Endothelial cell of umbilical vein (primary cell): ENCODE measurements around the gene RPL3. TPM values are rescaled to one million over a fixed set of nuclear protein-coding genes. Genes with fewer than 3 reads are reported as not detected.

Source experiments
- BruUV-seq: library from RNA; stranded (reverse); fragments of 400-500 nt; replicated peaks from 2 replicates; lab custom pipeline; 2021; lab: Mats Ljungman, UMichigan
- CTCF ChIA-PET: fragments of 300-600, 350-600 bp; sonication (Branson Sonifier 250); formaldehyde crosslinking; loops from one replicate; lab custom pipeline; 2021; ENCODE audit warnings: antibody characterized with exemption, inconsistent platforms; lab: Charles Lee
- POLR2A ChIA-PET: fragments of 300-600, 350-600 bp; sonication (Branson Sonifier 250); formaldehyde crosslinking; loops from one replicate; lab custom pipeline; 2021; ENCODE audit warnings: antibody characterized with exemption, inconsistent platforms; lab: Charles Lee
- DNase-seq: peaks from one replicate; pipeline ENCODE4 v3.0.0-alpha.2; 2011; ENCODE audit warnings: low read depth, low spot score
- FAIRE-seq: peaks from 2 replicates; lab custom pipeline; 2011; peaks lifted over from hg19 to GRCh38; lab: Jason Lieb, UNC
- H2AFZ ChIP-seq: 2 replicates; pipeline ENCODE4 v1.6.0; 2012; ENCODE audit warnings: low read depth, low read length, control low read depth, inconsistent platforms
- H3K27ac ChIP-seq: 2 replicates; pipeline ENCODE4 v1.5.1; 2011; ENCODE audit warnings: low read depth, mild to moderate bottlenecking, control low read depth, low read length, moderate library complexity; ENCODE audit not compliant: insufficient read depth
- H3K27me3 ChIP-seq, 2 experiments: 2 replicates each; pipeline versions ENCODE4 v1.6.0 to v1.6.1; 2011; ENCODE audit warnings: low read length in 2 of 2, mixed read lengths in 1 of 2; ENCODE audit not compliant: control insufficient read depth in 2 of 2, insufficient read depth in 2 of 2
- H3K36me3 ChIP-seq, 2 experiments: 2 replicates in 1 of 2; 3 replicates in 1 of 2; pipeline ENCODE4 v1.5.1; 2011; ENCODE audit warnings: low read length in 2 of 2, mild to moderate bottlenecking in 1 of 2, moderate library complexity in 1 of 2; ENCODE audit not compliant: control insufficient read depth in 2 of 2, insufficient read depth in 2 of 2; ENCODE audit errors: extremely low read depth in 1 of 2
- H3K4me1 ChIP-seq: 3 replicates; pipeline ENCODE4 v1.5.1; 2011; ENCODE audit warnings: mild to moderate bottlenecking, low read length; ENCODE audit not compliant: control insufficient read depth, insufficient read depth; ENCODE audit errors: extremely low read depth
- H3K4me2 ChIP-seq: 2 replicates; pipeline ENCODE4 v1.6.1; 2011; ENCODE audit warnings: low read length, control low read depth, mixed read lengths; ENCODE audit not compliant: insufficient read depth
- H3K4me3 ChIP-seq, 3 experiments: fragments of 200-600 bp in 1 of 3; sonication (generic), shearing (Covaris generic) in 1 of 3; replicated peaks in 1 of 3; 2 replicates each; pipeline ENCODE4 v1.5.1; 2011 to 2016; ENCODE audit warnings: control low read depth in 3 of 3, low read length in 3 of 3, mild to moderate bottlenecking in 2 of 3, inconsistent platforms in 1 of 3, low read depth in 1 of 3, moderate library complexity in 1 of 3; ENCODE audit not compliant: insufficient read depth in 1 of 3
- H3K79me2 ChIP-seq: 2 replicates; pipeline ENCODE4 v1.6.0; 2012; ENCODE audit warnings: low read length, inconsistent platforms; ENCODE audit not compliant: control insufficient read depth, insufficient read depth
- H3K9ac ChIP-seq: replicated peaks from 2 replicates; pipeline ENCODE3; 2011; ENCODE audit warnings: low read length, control low read depth; ENCODE audit not compliant: insufficient read depth; ENCODE audit errors: extremely low read depth
- H3K9me1 ChIP-seq: replicated peaks from 3 replicates; pipeline ENCODE4 v1.6.0; 2011; ENCODE audit warnings: mild to moderate bottlenecking, low read length; ENCODE audit not compliant: control insufficient read depth, insufficient read depth; ENCODE audit errors: extremely low read depth
- H3K9me3 ChIP-seq: replicated peaks from 2 replicates; pipeline ENCODE4 v1.5.1; 2012; ENCODE audit warnings: low read length, inconsistent platforms; ENCODE audit not compliant: control insufficient read depth, insufficient read depth
- H4K20me1 ChIP-seq: replicated peaks from 2 replicates; pipeline ENCODE3; 2011; ENCODE audit warnings: mild to moderate bottlenecking, low read length; ENCODE audit not compliant: control insufficient read depth, insufficient read depth; ENCODE audit errors: extremely low read depth
- EZH2 ChIP-seq: IDR thresholded peaks from 2 replicates; pipeline ENCODE4 v1.6.1; 2012; ENCODE audit warnings: borderline replicate concordance, low read depth, mild to moderate bottlenecking, moderate library complexity, low read length, inconsistent platforms; ENCODE audit not compliant: severe bottlenecking
- FOS ChIP-seq: IDR thresholded peaks from 2 replicates; pipeline ENCODE4 v1.6.1; 2011; ENCODE audit warnings: mild to moderate bottlenecking, low read length, moderate library complexity, borderline replicate concordance; ENCODE audit not compliant: insufficient read depth
- GATA2 ChIP-seq: IDR thresholded peaks from 2 replicates; pipeline ENCODE4 v1.7.0; 2011; ENCODE audit warnings: low read depth, mild to moderate bottlenecking, moderate library complexity, mixed read lengths, low read length; ENCODE audit not compliant: insufficient read length, insufficient read depth
- JUN ChIP-seq: IDR thresholded peaks from 2 replicates; pipeline ENCODE4 v1.6.1; 2011; ENCODE audit warnings: borderline replicate concordance, low read depth; ENCODE audit not compliant: insufficient read length, insufficient read depth
- MYC ChIP-seq: IDR thresholded peaks from one replicate; pipeline ENCODE4 v1.6.1; 2011; ENCODE audit warnings: mild to moderate bottlenecking, low read depth, low read length
- POLR2A ChIP-seq: IDR thresholded peaks from 2 replicates; pipeline ENCODE4 v1.6.1; 2012; ENCODE audit warnings: low read depth, mild to moderate bottlenecking, control low read depth, low read length
- POLR2AphosphoS5 ChIP-seq: IDR thresholded peaks from 2 replicates; pipeline ENCODE4 v1.6.1; 2012; ENCODE audit warnings: low read depth, mild to moderate bottlenecking, control low read depth, low read length, moderate library complexity; ENCODE audit not compliant: insufficient read depth
- dilution Hi-C: fragments of 300-500 bp; cut with MboI; formaldehyde crosslinking; loops from one replicate; pipeline ENCODE4 v1.15.0; 2019; ENCODE audit warnings: low sequenced_read_pairs; ENCODE audit not compliant: extremely low pct_ligation_motif_present
- intact Hi-C: fragments of 100-400 bp; cut with micrococcal nuclease; formaldehyde crosslinking; loops from one replicate; pipeline ENCODE4 v1.10.0; 2022
- polyA plus RNA-seq, 4 experiments: library from polyadenylated mRNA; depleted of rRNA in 3 of 4; stranded (reverse) in 3 of 4; unstranded in 1 of 4; fragments of >200 nt; gene quantifications; 2 replicates each; pipeline versions ENCODE4 v1.2.1 to v1.2.3, GENCODE V29; 2011 to 2012; ENCODE audit warnings: missing spikeins in 1 of 4
- total RNA-seq: library from RNA; stranded (reverse); gene quantifications from 2 replicates; pipeline ENCODE4 v1.2.3, GENCODE V29; 2021
- TF ChIP-seq, protein P1 (sequence below): IDR thresholded peaks from 2 replicates; pipeline ENCODE4 v1.6.1; 2011; ENCODE audit not compliant: insufficient read depth, insufficient read length
- TF ChIP-seq, protein P2 (sequence below), 2 donors: IDR thresholded peaks; 1 replicate in 1 of 2; 2 replicates in 1 of 2; pipeline ENCODE4 v1.5.1; 2011; ENCODE audit warnings: low read length in 2 of 2, mild to moderate bottlenecking in 2 of 2, moderate library complexity in 2 of 2, control low read depth in 1 of 2, inconsistent platforms in 1 of 2, low read depth in 1 of 2; ENCODE audit not compliant: insufficient read depth in 1 of 2; ENCODE audit errors: extremely low read depth in 1 of 2

RPL3 gene
- total and polyA plus RNA-seq, 2 donors (not counting 3 experiments of a cell fraction or from before 2014, with no cell fraction given): 1,954 to 4,065 TPM

DNA sequence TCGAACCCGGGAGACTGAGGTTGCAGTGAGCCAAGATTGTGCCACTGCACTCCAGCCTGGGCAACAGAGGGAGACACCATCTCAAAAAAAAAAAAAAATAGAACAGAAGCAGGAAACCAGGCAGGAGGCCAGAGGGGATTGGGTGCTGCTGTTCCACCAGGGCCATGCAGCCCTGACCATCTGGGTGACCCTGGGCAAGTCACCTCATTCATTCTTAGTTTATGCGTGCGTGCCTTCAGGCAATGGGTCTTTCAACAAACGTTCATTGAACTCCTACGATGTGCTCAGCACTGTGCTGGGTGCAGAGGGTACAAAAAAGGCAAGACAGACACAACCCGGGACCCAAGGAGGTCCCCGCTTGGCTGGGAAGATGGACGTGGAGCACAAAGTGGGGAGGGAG, 18.3 kb downstream of the RPL3 start:
- FAIRE-seq: no peak
- H3K9ac ChIP-seq: no peak overlapping the region
- CTCF ChIA-PET: interaction anchor here (2.9 kb wide), 1 partner anchor 10 kb away, joined by 10 read pairs; no protein-coding TSS in a partner anchor
- no peaks in the 10 kb centered on the region for H3K36me3 ChIP-seq
- no peaks in the 10 kb centered on the region for H3K27me3 ChIP-seq
- H3K27ac ChIP-seq: no peak overlapping the region
- no peak for TF ChIP-seq GATA2
- TF ChIP-seq JUN: no peak
- TF ChIP-seq EZH2: no peak
- TF ChIP-seq, protein P1, sequence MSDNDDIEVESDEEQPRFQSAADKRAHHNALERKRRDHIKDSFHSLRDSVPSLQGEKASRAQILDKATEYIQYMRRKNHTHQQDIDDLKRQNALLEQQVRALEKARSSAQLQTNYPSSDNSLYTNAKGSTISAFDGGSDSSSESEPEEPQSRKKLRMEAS: no peak
- no peak for TF ChIP-seq FOS
- no peak for TF ChIP-seq POLR2A
- no peak for TF ChIP-seq MYC
- intact Hi-C loops (no loop called here), dilution Hi-C loops (no loop called here)
- H3K4me1 ChIP-seq: peaks cover 10% of the 10 kb centered on the region
- H3K9me3 ChIP-seq: no peaks in the 10 kb centered on the region
- no peak overlapping the region for H2AFZ ChIP-seq
- H3K9me1 ChIP-seq: no peaks in the 10 kb centered on the region
- no peaks in the 10 kb centered on the region for H4K20me1 ChIP-seq
- no peaks in the 10 kb centered on the region for H3K79me2 ChIP-seq
- no peak overlapping the region for H3K4me2 ChIP-seq
- H3K4me3 ChIP-seq: no peak overlapping the region
- POLR2A ChIA-PET: no interaction called here
- no TSS peak for BruUV-seq
- no peak for DNase-seq

DNA sequence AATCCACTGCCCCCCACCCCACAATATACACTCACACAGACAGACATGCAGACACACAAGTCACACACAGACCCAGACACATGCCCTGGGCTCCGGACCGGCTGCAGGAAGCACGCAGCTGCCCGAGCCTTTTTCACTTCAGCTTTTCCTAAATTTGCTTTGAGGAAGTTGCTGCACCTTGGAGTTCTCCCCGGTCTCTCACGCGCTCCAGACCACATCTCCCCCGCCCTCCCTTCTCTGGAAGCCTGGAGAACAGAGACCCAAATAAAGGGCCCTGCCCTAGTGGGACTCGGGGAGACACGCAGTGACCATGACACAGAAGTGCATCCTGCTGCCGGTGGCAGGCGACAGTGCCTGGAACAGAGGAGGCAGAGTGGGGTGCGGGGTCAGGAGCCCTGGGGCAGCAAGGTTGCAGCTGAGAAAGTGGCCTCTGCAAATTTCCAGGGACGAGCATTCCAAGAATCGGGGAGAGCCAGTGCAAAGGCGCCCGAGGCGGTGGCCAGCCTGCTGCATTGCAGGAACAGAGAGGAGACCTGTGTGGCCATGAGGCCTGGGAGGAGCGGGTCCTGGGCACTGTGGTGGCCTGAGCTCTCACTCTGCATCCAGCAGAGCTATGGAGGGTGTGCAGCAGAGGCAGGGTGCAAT, 19.1 kb downstream of the RPL3 start:
- H2AFZ ChIP-seq: no peak overlapping the region
- no peaks in the 10 kb centered on the region for H3K36me3 ChIP-seq
- H3K9ac ChIP-seq: no peak overlapping the region
- no peaks in the 10 kb centered on the region for H4K20me1 ChIP-seq
- peaks cover 10% of the 10 kb centered on the region for H3K4me1 ChIP-seq
- dilution Hi-C loops (no loop called here), intact Hi-C loops (no loop called here)
- no peaks in the 10 kb centered on the region for H3K79me2 ChIP-seq
- no peak overlapping the region for H3K4me3 ChIP-seq
- CTCF ChIA-PET: interaction anchor here (2.9 kb wide), 1 partner anchor 9 kb away, joined by 10 read pairs; no protein-coding TSS in a partner anchor
- FAIRE-seq (no peak), DNase-seq (no peak)
- no peak overlapping the region for H3K4me2 ChIP-seq
- H3K9me3 ChIP-seq: no peaks in the 10 kb centered on the region
- no peaks in the 10 kb centered on the region for H3K27me3 ChIP-seq
- no peak overlapping the region for H3K27ac ChIP-seq
- no TSS peak for BruUV-seq
- POLR2A ChIA-PET: no interaction called here
- H3K9me1 ChIP-seq: no peaks in the 10 kb centered on the region
- TF ChIP-seq POLR2AphosphoS5 (no peak), JUN (no peak), EZH2 (no peak), FOS (no peak), MYC (no peak), GATA2 (no peak), POLR2A (no peak)
- TF ChIP-seq, protein P1: no peak
- TF ChIP-seq, protein P2, sequence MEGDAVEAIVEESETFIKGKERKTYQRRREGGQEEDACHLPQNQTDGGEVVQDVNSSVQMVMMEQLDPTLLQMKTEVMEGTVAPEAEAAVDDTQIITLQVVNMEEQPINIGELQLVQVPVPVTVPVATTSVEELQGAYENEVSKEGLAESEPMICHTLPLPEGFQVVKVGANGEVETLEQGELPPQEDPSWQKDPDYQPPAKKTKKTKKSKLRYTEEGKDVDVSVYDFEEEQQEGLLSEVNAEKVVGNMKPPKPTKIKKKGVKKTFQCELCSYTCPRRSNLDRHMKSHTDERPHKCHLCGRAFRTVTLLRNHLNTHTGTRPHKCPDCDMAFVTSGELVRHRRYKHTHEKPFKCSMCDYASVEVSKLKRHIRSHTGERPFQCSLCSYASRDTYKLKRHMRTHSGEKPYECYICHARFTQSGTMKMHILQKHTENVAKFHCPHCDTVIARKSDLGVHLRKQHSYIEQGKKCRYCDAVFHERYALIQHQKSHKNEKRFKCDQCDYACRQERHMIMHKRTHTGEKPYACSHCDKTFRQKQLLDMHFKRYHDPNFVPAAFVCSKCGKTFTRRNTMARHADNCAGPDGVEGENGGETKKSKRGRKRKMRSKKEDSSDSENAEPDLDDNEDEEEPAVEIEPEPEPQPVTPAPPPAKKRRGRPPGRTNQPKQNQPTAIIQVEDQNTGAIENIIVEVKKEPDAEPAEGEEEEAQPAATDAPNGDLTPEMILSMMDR (IDR thresholded peaks at IDR 0.05; ENCODE audit: extremely low read depth in 1 of 2, insufficient read depth in 1 of 2, low read depth in 1 of 2, low read length in 2 of 2): no peak
